Left lung (tissue), 10 donors: ENCODE results near the gene P2RY2. TPM values are rescaled to one million over a fixed set of nuclear protein-coding genes. Genes with fewer than 3 reads are reported as not detected.

Experiments used
- ATAC-seq: fragments of 200-7000 bp; cut with Tn5 transposase; one replicate; pipeline ENCODE4 v1.9.1; 2020; ENCODE audit warnings: moderate library complexity
- DNase-seq, 4 donors: peaks; one replicate each; pipeline ENCODE4 v3.0.0-alpha.2; 2013 to 2020
- H3K27ac ChIP-seq, 2 donors: fragments of 200-600 bp; sonication (generic) in 1 of 2; one replicate each; pipeline versions ENCODE4 v1.5.0 to v1.8.0; 2020 to 2021
- H3K27me3 ChIP-seq, 2 donors: fragments of 200-600 bp; sonication (generic) in 1 of 2; one replicate each; pipeline versions ENCODE4 v1.5.0 to v1.8.0; 2020 to 2021
- H3K36me3 ChIP-seq, 2 donors: fragments of 200-600 bp; sonication (generic) in 1 of 2; one replicate each; pipeline versions ENCODE4 v1.5.0 to v1.8.0; 2020 to 2021
- H3K4me1 ChIP-seq, 2 donors: fragments of 200-600 bp; one replicate each; pipeline ENCODE4 v1.8.0; 2021
- H3K4me3 ChIP-seq, 2 donors: fragments of 200-600 bp; sonication (generic) in 1 of 2; one replicate each; pipeline versions ENCODE4 v1.5.0 to v1.8.0; 2020 to 2021; ENCODE audit warnings: mild to moderate bottlenecking in 1 of 2
- H3K9me3 ChIP-seq, 2 donors: fragments of 200-600 bp; sonication (generic) in 1 of 2; one replicate each; pipeline versions ENCODE4 v1.5.0 to v1.8.0; 2020 to 2021
- intact Hi-C, 2 donors: fragments of 100-400 bp; cut with DNase I; formaldehyde crosslinking; loops; one replicate each; pipeline versions ENCODE4 v1.11.2 to v1.14.2; 2022
- polyA plus RNA-seq, 6 donors: library from polyadenylated mRNA; unstranded; fragments of 120-200 nt; gene quantifications; one replicate each; pipeline ENCODE4 v1.2.1, GENCODE V29; 2013; ENCODE audit not compliant: insufficient read length in 6 of 6
- total RNA-seq, 2 donors: library from RNA; stranded (reverse); fragmentation: NEBNext Ultra II Directional; extraction: Animal tissue kit (Norgen Biotek cat#: 25700); gene quantifications; one replicate each; pipeline ENCODE4 v1.2.1, GENCODE V29; 2021
- TF ChIP-seq, protein P1 (sequence below), 2 donors: fragments of 200-600 bp; sonication (generic) in 1 of 2; IDR thresholded peaks; one replicate each; pipeline versions ENCODE4 v1.5.0 to v1.8.0; 2021; ENCODE audit warnings: antibody characterized with exemption in 2 of 2
- donor health status: DM: no; HTN: yes; CAD: no.
- donor health status: DM: no; HTN: no; CAD: no.

The P2RY2 gene
- total and polyA plus RNA-seq, 8 donors, result 0.83 to 10.3 (median 1.3) TPM

GRCh38 chr11:73280626-73281025 lies 62.5 kb downstream of the P2RY2 start:
- H3K27ac ChIP-seq, result no peak overlapping the region
- no peak overlapping the region for H3K4me3 ChIP-seq
- DNase-seq (peak in 1 of 4 donors; percentile 63), ATAC-seq (peak; percentile 62)
- no peaks in the 10 kb centered on the region for H3K9me3 ChIP-seq
- intact Hi-C loops, result no loop called here
- H3K4me1 ChIP-seq, result peaks cover 0 to 35% of the 10 kb centered on the region in 2 donors
- H3K36me3 ChIP-seq, result no peaks in the 10 kb centered on the region
- TF ChIP-seq, protein P1, sequence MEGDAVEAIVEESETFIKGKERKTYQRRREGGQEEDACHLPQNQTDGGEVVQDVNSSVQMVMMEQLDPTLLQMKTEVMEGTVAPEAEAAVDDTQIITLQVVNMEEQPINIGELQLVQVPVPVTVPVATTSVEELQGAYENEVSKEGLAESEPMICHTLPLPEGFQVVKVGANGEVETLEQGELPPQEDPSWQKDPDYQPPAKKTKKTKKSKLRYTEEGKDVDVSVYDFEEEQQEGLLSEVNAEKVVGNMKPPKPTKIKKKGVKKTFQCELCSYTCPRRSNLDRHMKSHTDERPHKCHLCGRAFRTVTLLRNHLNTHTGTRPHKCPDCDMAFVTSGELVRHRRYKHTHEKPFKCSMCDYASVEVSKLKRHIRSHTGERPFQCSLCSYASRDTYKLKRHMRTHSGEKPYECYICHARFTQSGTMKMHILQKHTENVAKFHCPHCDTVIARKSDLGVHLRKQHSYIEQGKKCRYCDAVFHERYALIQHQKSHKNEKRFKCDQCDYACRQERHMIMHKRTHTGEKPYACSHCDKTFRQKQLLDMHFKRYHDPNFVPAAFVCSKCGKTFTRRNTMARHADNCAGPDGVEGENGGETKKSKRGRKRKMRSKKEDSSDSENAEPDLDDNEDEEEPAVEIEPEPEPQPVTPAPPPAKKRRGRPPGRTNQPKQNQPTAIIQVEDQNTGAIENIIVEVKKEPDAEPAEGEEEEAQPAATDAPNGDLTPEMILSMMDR (IDR thresholded peaks at IDR 0.05), result no peak
- no peaks in the 10 kb centered on the region for H3K27me3 ChIP-seq

- intact Hi-C loops, result no loop called here
- Histone ChIP-seq H3K36me3 (no peaks in the 10 kb centered on the region), H3K27ac (peak overlapping the region in 1 of 2 donors; percentile 20)
These were observed 63.2 kb downstream of the P2RY2 start for GRCh38 chr11:73281201-73281741.

DNA sequence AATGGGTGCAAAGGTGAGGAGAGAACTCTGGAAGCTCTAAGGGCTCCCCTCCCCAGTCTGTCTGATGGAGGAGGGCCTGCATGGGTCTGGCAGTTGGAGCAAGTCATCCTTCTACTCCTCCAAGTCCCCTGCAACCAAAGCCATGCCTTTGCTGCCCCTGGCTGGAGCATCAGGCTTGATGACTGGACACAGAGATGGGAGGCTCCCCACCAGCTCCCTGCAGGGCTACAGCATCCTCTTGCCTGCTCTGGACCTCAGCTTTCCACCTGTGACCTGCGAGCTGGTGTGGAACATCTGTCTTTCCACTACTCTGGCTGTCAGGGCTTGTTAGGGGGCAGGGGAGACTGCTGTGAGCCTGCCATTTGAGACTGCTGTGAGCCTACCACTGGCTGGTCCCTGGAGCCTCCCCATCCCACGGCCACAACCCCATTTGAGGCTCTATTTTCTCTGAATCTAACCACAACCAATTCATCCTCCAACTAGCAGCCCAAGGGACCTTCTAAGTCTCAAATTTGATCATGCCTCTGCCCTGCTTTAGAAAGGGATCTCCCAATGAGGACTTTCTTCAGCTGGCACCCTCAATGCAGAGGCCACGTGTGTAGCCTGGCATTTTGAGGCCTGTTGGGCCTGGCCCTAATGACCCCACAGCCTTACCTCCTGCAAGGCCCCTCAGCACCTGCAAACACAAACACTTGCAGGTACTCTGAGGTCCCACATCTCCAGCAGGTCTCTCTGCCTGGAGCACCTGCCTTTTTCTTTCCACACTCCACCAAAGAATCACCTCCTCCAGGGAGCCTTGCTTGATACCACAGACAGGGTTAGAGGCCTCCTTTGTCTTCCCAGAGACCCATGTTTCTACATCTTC lies 63.9 kb downstream of the P2RY2 start:
- ATAC-seq, result no peak
- Histone ChIP-seq H3K27me3 (no peaks in the 10 kb centered on the region), H3K27ac (peak overlapping the region in 1 of 2 donors; percentile 20), H3K4me3 (no peak overlapping the region), H3K36me3 (no peaks in the 10 kb centered on the region), H3K9me3 (no peaks in the 10 kb centered on the region), H3K4me1 (peaks cover 0 to 37% of the 10 kb centered on the region in 2 donors)
- TF ChIP-seq, protein P1 (IDR thresholded peaks at IDR 0.05), result no peak
- intact Hi-C loops, result no loop called here
- DNase-seq, result no peak

More at GRCh38 chr11:73281201-73281741, 63.2 kb downstream of the P2RY2 start:
- DNase-seq, result no peak
- Histone ChIP-seq H3K4me3 (no peak overlapping the region), H3K4me1 (peaks cover 0 to 35% of the 10 kb centered on the region in 2 donors), H3K27me3 (no peaks in the 10 kb centered on the region), H3K9me3 (no peaks in the 10 kb centered on the region)
- ATAC-seq, result peak; percentile 61
- TF ChIP-seq, protein P1 (IDR thresholded peaks at IDR 0.05), result no peak

DNA sequence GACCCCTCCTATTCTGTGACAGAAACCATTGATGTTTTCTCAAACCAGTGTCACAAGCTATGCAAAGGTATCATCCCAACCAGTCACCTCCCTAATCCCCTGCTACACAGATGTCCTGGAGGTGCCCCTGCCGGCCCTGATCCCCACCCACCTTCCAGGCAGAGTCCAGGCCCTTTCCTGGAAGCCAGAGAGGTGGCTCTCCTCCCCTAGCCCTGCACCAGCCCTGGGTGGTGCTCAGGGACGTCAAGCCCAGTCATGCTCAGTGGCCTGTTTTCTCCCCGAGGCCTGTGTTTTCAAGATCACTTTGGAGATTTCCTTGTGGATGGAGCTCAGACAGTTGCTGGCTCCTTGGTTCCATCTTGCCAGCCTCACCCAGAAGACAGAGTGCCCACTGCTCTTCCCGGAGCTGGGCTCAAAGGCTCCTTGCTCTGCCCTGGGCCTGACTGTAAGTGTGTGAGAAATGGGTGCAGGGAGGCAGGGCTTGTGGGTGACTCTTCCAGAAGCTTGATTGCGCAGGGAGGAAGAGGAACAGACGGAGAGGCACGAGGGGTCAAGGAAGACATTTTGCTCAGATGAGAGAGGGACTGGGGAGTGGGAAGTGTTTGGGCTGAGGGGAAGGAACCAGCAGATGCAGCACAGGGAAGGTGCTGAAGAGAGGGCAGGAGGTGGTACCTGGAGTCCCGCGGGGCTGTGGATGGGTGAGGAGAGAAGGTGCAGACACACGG lies 65.4 kb downstream of the P2RY2 start:
- Histone ChIP-seq H3K27ac (peak overlapping the region in 1 of 2 donors; percentile 58), H3K4me1 (peaks cover 0 to 51% of the 10 kb centered on the region in 2 donors), H3K4me3 (no peak overlapping the region), H3K27me3 (no peaks in the 10 kb centered on the region), H3K36me3 (no peaks in the 10 kb centered on the region), H3K9me3 (no peaks in the 10 kb centered on the region)
- TF ChIP-seq, protein P1 (IDR thresholded peaks at IDR 0.05), result no peak
- intact Hi-C loops, result no loop called here
- DNase-seq (no peak), ATAC-seq (peak; percentile 17)

- Histone ChIP-seq H3K36me3 (no peaks in the 10 kb centered on the region), H3K27me3 (no peaks in the 10 kb centered on the region), H3K9me3 (no peaks in the 10 kb centered on the region), H3K4me3 (no peak overlapping the region), H3K27ac (no peak overlapping the region), H3K4me1 (peaks cover 4 to 57% of the 10 kb centered on the region in 2 donors)
- intact Hi-C loops, result no loop called here
- no peak for ATAC-seq
- DNase-seq, result no peak
- TF ChIP-seq, protein P1 (IDR thresholded peaks at IDR 0.05), result no peak
These were observed 66.0 kb downstream of the P2RY2 start for GRCh38 chr11:73284106-73284505.
